C4-2B (cell line): ENCODE data around the gene KANK2.

ENCODE experiments used
- CTCF ChIP-seq: fragments of 450-650 bp; conservative IDR thresholded peaks from 2 replicates; pipeline ENCODE4 v1.5.1; 2017; ENCODE audit warnings: mild to moderate bottlenecking
- ZFX ChIP-seq: fragments of 450-650 bp; IDR thresholded peaks from 2 replicates; pipeline ENCODE4 v1.6.1; 2017

DNA sequence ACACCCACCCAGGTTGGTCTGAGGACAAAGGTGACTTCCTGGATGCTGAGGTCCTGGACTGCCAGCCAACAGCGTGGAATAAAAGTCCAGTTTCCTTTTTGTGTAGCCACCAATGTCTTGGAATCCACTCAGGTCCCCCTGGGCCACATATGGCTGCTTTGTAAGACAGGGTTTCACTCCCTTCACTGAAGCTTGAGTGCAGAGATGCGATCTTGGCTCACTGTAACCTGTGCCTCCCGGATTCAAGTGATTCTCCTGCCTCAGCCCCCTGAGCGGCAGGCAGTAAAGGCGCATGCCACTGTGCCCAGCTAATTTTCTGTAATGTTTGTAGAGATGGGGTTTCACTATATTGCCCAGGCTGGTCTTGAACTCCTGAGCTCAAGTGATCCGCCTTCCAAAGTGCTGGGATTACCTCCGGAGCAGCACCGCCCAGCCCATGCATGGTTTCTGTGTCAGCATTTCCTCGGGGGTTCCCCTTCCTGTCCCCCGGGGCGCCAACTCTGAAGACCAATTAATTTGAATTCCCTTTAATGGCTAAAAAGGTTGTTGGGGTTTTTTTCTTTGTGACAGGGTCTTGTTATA, 17.5 kb downstream of the KANK2 start:
- TF ChIP-seq CTCF (no peak), ZFX (no peak)
